NCI-H1417 treated with DMSO at 0.1 percent for 48 hours (cell line): ENCODE data around the gene CCDC178.
"Not testable (repeated sequence)": the region's sequence is repeated elsewhere in the genome, so short reads cannot be mapped to it uniquely, and the experiment has no call there.

Experiments used
- DNase-seq: peaks from one replicate; lab custom pipeline; 2025; lab: John Stamatoyannopoulos, UW

Gene CCDC178

GRCh38 chr18:33440060-33441043, at the start of gene CCDC178:
Gene CCDC178, minus strand, starts transcription at chr18:33440721. Its CDS starts 28,633 bp downstream, at chr18:33412088.
- no peak for DNase-seq

- no peak for DNase-seq
These were observed 43.4 kb upstream of the CCDC178 start for GRCh38 chr18:33483908-33484307.

GRCh38 chr18:33472509-33472908, 32.0 kb upstream of the CCDC178 start:
- DNase-seq, result no peak

- no peak for DNase-seq
These were observed 29.7 kb upstream of the CCDC178 start for GRCh38 chr18:33470216-33470615.

DNA sequence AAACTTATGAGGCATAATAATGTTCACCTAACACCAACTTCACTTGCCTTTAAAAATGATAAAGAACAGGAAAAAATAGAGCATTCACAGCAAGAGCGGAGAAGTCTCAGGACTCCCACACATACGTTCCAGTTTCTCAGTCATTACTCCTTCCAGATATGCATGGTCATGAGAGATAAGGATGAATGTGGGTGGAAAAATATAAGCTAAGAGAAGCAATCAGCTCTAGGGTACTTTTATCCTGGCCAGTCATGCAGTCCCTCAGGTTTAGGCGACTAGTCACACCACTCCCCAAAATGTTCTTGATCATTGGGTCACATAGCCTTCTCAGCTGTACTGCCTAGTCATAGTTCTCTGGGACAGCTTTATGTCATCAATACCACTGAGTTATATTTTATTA, 29.2 kb upstream of the CCDC178 start:
- DNase-seq, result no peak

DNA sequence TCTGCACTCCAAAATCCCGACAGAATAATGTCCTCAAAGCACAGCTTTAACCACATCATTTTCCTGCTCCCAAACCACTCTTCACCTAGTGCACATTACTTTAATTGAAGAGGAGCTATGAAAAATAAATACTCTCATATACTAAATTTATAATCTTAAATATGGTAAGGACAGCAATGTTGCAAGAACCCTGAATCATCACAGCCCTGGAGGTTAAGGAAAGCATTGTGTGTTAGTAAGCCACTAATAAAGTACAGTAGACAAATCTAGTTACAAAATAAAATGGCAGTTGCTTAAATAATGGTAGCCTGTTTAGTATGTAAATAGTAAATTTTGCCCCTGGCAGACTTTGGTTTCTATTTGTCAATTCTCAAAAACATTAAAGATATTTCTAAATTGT, 27.0 kb upstream of the CCDC178 start:
- no peak for DNase-seq

DNA sequence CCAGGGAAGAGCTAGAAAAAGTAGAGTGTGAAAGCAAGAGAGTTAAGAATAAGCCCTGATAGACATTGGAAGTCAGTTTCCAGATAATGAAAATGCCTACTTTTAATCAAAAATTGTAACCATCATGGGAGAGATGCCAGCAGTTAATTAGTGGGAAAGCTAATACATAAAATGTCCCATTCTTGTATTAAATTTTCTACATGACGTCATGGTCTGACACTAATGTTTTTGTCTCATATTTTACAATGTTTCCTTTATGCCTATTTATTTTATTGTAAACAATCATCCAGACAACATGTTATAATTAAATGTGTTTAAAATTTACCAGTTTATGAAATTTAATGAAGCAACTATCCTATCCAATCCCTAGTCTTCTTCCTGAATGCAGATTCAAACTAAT, 26.3 kb upstream of the CCDC178 start:
- DNase-seq, result no peak

- no peak for DNase-seq
These were observed 20.2 kb upstream of the CCDC178 start for GRCh38 chr18:33460681-33461080.

- no peak for DNase-seq
These were observed 19.1 kb upstream of the CCDC178 start for GRCh38 chr18:33459612-33460011.

GRCh38 chr18:33446604-33447003, 6.1 kb upstream of the CCDC178 start:
- DNase-seq, result no peak

DNA sequence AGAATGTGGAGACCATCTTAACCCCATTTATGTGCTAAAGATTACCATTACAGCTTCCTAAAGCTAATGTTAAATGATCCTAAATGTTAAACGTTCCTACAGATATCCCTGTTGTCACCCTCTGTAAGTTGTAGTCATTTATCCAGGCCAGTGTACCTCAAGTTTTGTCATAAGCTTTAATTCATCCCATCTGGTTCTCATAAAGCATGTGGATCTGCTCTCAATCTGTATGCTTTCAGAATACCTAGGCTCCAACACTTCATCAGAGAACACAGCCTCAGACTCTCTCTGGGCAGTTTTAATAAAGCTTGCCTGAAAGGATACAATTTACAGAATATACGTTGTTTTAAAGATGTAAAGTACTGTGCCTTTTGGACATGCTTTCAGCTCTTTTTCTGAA, 4.2 kb upstream of the CCDC178 start:
- no peak for DNase-seq

GRCh38 chr18:33432857-33433256, 7.7 kb downstream of the CCDC178 start:
- no peak for DNase-seq

DNA sequence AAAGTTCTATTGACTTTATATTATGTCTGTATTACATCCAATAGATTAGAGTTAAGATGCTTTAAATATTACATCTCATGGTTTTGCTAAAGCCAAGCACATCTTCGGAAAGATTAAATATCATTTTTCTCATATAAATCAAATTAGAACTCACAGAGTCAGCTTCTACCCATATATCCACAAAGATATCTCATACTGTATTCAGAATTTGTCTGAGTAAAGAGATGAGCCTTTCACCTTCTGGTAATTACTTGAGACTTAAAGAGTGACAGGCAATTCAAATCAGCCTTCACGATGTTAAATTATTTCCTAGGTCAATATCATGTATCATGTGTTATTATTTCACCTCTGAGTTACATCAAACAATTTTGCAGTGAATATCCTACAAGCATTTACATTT, 13.0 kb downstream of the CCDC178 start:
- DNase-seq, result no peak

- DNase-seq, result no peak
These were observed 16.1 kb downstream of the CCDC178 start for GRCh38 chr18:33424266-33424946.

- DNase-seq, result no peak
These were observed 19.3 kb downstream of the CCDC178 start for GRCh38 chr18:33421225-33421624.

DNA sequence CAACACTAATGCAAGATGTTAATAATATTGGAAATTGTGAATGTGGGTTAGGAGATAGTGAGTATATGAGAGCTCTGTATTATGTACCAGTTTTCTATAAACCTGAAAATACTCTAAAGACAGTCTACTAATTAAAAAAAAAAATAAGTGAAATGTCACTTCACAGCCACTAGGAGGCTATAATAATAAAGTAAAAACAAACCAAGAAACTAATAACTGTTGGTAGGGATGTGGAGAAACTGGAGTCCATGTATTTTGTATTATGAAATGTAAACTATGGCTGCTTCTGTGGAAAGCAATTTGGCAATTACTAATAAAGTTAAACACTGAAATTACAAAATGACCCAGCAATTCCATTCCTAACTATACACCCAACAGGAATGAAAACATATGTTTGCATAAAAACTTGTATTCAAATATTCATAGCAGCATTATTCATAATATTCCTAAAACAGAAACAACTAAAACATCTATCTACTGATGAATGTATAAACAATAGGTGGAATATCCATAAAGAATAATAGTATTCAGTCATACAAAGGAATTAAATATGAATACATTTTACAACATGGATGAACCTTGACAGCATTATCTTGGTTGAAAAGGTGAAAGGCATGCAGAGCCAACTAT, 36.2 kb downstream of the CCDC178 start:
- no peak for DNase-seq

GRCh38 chr18:33398939-33399338, 41.6 kb downstream of the CCDC178 start:
- DNase-seq, result not testable (repeated sequence)

DNA sequence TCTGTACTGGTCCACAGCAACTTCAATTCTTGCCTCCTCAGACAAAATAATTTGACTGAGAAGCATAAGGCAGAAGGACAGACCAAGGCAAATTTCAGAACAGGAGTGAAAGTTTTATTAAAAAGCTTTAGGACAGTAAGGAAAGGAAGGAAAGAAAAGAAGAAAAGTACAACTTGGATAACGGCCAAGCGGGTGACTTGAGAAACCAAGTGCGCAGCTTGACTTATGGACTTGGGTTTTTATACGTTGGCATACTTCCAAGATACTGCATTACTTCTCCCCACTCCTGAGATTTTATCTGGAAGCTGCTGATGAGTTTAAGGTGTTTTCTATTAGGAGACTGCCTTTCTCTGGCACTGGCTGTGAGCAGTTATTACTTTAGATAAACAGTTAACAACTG, 64.7 kb downstream of the CCDC178 start:
- no peak for DNase-seq

DNA sequence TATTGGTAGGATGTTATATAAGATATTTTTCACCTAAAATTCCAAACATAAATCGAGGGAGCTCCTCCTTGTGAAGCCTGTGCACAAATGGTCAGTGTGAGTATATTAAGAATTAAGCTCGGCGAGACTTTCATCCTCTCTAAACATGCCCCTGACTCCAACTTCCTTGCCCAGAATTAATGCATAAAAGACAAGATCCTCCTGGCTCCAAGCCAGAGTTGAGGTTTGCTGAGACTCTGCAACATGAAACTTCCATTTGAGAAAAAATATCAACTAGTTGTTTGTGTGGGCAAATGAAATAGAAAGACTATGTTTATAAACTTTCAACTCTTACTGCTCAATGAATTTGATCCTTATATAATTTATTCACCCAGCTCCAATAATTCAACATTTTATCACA, 68.1 kb downstream of the CCDC178 start:
- no peak for DNase-seq

GRCh38 chr18:33369711-33370449, 70.6 kb downstream of the CCDC178 start:
- peak; percentile 63 for DNase-seq

- DNase-seq, result no peak
These were observed 83.8 kb downstream of the CCDC178 start for GRCh38 chr18:33356735-33357134.

DNA sequence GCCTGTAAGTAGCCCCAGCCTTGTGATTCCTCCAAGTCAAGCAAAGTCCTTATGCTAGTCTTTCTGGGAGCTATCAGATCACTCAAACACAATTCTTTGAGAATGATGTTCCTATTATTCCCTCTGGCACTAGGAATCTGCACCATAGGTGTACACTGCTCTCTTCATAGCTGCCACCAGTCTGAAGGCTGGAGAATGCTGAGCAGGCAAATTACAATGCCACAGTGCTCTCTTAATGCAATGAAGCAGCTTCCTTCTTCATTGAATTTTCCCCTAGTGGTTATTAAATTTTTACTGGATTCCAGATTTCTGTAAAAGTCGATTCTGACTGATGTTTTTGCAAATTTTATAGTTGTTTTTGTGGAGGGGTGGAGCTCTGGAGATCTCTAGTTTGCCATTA, 84.8 kb downstream of the CCDC178 start:
- no peak for DNase-seq
